NT2/D1 (cell line): ENCODE results near the gene ATXN10.

Source experiments
- DNase-seq: peaks from one replicate; pipeline ENCODE4 v3.0.0-alpha.2; 2011; ENCODE audit warnings: low read depth, low spot score
- H3K27me3 ChIP-seq: 2 replicates; pipeline ENCODE4 v1.6.0; 2011; ENCODE audit warnings: mild to moderate bottlenecking; ENCODE audit not compliant: insufficient read length, insufficient read depth
- H3K36me3 ChIP-seq: 2 replicates; pipeline ENCODE4 v1.6.1; 2011; ENCODE audit warnings: mild to moderate bottlenecking, low read length, mixed read lengths; ENCODE audit not compliant: insufficient read depth, insufficient read length
- H3K4me1 ChIP-seq: 2 replicates; pipeline ENCODE4 v1.5.1; 2011; ENCODE audit not compliant: insufficient read depth, insufficient read length
- H3K4me3 ChIP-seq: 2 replicates; pipeline ENCODE4 v1.5.1; 2011; ENCODE audit warnings: low read depth; ENCODE audit not compliant: insufficient read length
- H3K9ac ChIP-seq: 2 replicates; pipeline ENCODE4 v1.6.0; 2011; ENCODE audit warnings: low read depth; ENCODE audit not compliant: insufficient read length
- H3K9me3 ChIP-seq: 2 replicates; pipeline ENCODE4 v1.5.1; 2011; ENCODE audit warnings: mild to moderate bottlenecking, low read length; ENCODE audit not compliant: insufficient read depth
- SUZ12 ChIP-seq: IDR thresholded peaks from 2 replicates; pipeline ENCODE4 v1.6.1; 2011; ENCODE audit not compliant: insufficient read length, insufficient read depth; ENCODE audit errors: extremely low read depth
- YY1 ChIP-seq: IDR thresholded peaks from 2 replicates; pipeline ENCODE4 v1.6.1; 2011; ENCODE audit not compliant: insufficient read length, insufficient read depth
- ZNF274 ChIP-seq: IDR thresholded peaks from 2 replicates; pipeline ENCODE4 v1.6.1; 2011; ENCODE audit warnings: mild to moderate bottlenecking, low read depth, low read length

ATXN10 gene

GRCh38 chr22:45833613-45834012 lies 162.0 kb downstream of the ATXN10 start:
- H3K4me1 ChIP-seq = peaks cover 2% of the 10 kb centered on the region
- TF ChIP-seq ZNF274 (no peak), YY1 (no peak), SUZ12 (no peak)
- no peak overlapping the region for H3K9ac ChIP-seq
- H3K36me3 ChIP-seq = peaks cover 2% of the 10 kb centered on the region
- no peak overlapping the region for H3K4me3 ChIP-seq
- no peaks in the 10 kb centered on the region for H3K9me3 ChIP-seq
- H3K27me3 ChIP-seq = no peaks in the 10 kb centered on the region
- no peak for DNase-seq

DNA sequence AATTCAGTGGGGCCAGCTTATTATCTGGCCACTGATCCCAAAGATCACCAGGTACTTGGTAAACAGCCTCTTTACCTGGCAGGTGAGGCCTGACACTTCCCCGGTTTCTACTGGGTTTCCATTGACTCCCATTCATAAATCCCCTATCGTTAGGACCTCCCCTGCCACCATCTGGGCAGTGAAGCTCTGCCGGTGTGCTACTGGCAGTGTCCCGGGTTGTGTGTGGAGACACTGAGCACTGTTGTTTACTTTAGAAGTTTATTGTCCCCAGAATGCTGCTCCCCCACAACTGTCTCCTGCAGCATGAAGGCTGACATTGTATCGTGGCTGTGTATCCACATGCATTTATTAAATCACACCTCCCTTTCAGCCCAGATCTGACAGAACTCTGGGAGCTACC lies 162.6 kb downstream of the ATXN10 start:
- Histone ChIP-seq H3K9ac (no peak overlapping the region), H3K27me3 (no peaks in the 10 kb centered on the region), H3K9me3 (no peaks in the 10 kb centered on the region), H3K4me1 (peaks cover 2% of the 10 kb centered on the region), H3K36me3 (peaks cover 2% of the 10 kb centered on the region), H3K4me3 (no peak overlapping the region)
- TF ChIP-seq YY1 = no peak
- TF ChIP-seq SUZ12 = no peak
- TF ChIP-seq ZNF274 = no peak
- no peak for DNase-seq

GRCh38 chr22:45834795-45835194 lies 163.2 kb downstream of the ATXN10 start:
- peaks cover 2% of the 10 kb centered on the region for H3K4me1 ChIP-seq
- no peak overlapping the region for H3K9ac ChIP-seq
- no peak for TF ChIP-seq YY1
- no peak for TF ChIP-seq ZNF274
- no peak for TF ChIP-seq SUZ12
- DNase-seq = no peak
- no peaks in the 10 kb centered on the region for H3K9me3 ChIP-seq
- no peak overlapping the region for H3K4me3 ChIP-seq
- H3K36me3 ChIP-seq = peaks cover 2% of the 10 kb centered on the region
- H3K27me3 ChIP-seq = no peaks in the 10 kb centered on the region

DNA sequence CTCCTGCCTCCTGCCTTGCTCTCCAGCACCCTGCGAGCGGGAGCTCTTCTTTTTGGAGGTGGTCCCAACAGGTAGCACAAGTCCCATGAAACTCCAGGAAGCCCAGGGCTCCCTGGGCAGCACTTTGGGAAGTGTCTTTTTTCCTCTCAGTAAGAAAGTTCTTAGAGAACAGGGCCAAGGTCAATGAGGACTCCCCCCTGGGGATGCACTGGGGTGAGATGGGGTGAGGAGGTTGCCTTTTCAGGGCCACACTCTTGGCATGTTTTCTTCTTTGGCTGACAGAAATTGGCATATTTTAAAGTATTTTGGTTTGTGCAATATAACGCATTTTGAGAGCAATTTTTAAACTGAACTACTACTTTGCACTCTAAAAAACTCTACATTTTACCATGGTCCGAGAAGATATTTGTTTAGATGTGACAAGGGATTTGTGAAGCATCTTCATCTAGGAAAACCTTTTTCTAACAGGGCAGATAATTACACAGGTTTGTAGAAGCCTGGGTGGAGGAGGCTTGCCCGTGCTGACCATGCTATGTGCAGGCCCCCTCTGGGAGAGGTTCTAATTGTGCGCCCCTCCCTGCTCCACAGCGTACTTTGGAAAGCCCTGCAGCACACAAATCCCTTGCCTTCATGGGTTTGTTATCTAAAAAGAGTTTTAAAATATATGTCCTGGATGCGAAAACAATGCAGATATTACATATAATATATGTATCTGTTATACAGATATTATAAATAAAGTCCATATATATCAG lies 165.0 kb downstream of the ATXN10 start:
- Histone ChIP-seq H3K4me3 (no peak overlapping the region), H3K9me3 (no peaks in the 10 kb centered on the region), H3K9ac (no peak overlapping the region), H3K27me3 (no peaks in the 10 kb centered on the region), H3K4me1 (peaks cover 2% of the 10 kb centered on the region), H3K36me3 (peaks cover 6% of the 10 kb centered on the region)
- no peak for DNase-seq
- no peak for TF ChIP-seq SUZ12
- TF ChIP-seq ZNF274 = no peak
- TF ChIP-seq YY1 = no peak

- Histone ChIP-seq H3K4me3 (no peak overlapping the region), H3K36me3 (peaks cover 8% of the 10 kb centered on the region)
- no peak for TF ChIP-seq YY1
- TF ChIP-seq SUZ12 = no peak
- no peak for TF ChIP-seq ZNF274
Measured at GRCh38 chr22:45837508-45837907, 165.9 kb downstream of the ATXN10 start.

DNA sequence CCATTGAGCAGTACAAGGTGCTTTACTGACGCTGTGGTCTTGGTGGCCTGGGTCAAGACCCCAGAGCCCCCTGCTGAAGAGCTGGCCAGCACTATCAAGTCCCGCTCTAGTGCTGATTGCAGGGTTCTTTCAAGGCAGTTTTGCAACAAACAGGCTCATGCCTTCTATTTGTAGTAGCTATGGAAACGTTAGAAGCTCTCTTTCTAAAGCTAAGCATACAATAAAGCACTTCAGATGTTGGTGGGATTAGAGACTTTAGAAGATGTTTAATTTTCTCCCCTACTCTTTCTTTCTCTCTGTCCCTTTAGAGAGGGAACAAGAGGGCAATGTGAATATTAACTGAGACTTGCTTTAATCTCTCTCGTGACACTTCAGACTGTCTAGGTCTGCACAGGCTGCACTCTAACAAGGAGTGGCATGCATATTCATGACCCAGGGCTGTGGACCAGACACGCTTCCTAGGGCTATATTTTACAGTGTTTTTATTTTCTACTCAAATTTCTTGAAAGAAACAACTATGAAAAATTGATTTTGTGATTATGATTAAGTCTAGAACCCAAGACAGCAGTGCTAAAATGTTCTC lies 166.8 kb downstream of the ATXN10 start:
- TF ChIP-seq ZNF274 = no peak
- TF ChIP-seq SUZ12 = no peak
- no peak for TF ChIP-seq YY1
- H3K27me3 ChIP-seq = no peaks in the 10 kb centered on the region
- no peak overlapping the region for H3K9ac ChIP-seq
- no peaks in the 10 kb centered on the region for H3K9me3 ChIP-seq
- H3K36me3 ChIP-seq = peaks cover 12% of the 10 kb centered on the region
- no peaks in the 10 kb centered on the region for H3K4me1 ChIP-seq
- DNase-seq = no peak
- H3K4me3 ChIP-seq = no peak overlapping the region

More at GRCh38 chr22:45837508-45837907, 165.9 kb downstream of the ATXN10 start:
- Histone ChIP-seq H3K9me3 (no peaks in the 10 kb centered on the region), H3K9ac (no peak overlapping the region), H3K4me1 (no peaks in the 10 kb centered on the region), H3K27me3 (no peaks in the 10 kb centered on the region)
- no peak for DNase-seq

- no peak for TF ChIP-seq YY1
- TF ChIP-seq ZNF274 = no peak
- no peak for TF ChIP-seq SUZ12
- Histone ChIP-seq H3K9me3 (no peaks in the 10 kb centered on the region), H3K4me1 (no peaks in the 10 kb centered on the region), H3K36me3 (peaks cover 18% of the 10 kb centered on the region), H3K27me3 (no peaks in the 10 kb centered on the region), H3K4me3 (no peak overlapping the region), H3K9ac (no peak overlapping the region)
- no peak for DNase-seq
Measured at GRCh38 chr22:45840483-45840882, 168.8 kb downstream of the ATXN10 start.
